GM18502 (cell line): ENCODE results near the gene COL23A1.
A peak's percentile ranks its signal among the peaks of the same experiment; 100 is the strongest.
"Not testable (repeated sequence)": the region's sequence is repeated elsewhere in the genome, so short reads cannot be mapped to it uniquely, and the experiment has no call there.

Experiments used
- ATAC-seq: cut with Tn5 transposase; IDR thresholded peaks from one replicate; pipeline ENCODE4 v1.9.1; 2021; ENCODE audit warnings: mild to moderate bottlenecking; ENCODE audit not compliant: unreplicated experiment, poor library complexity

The COL23A1 gene

DNA sequence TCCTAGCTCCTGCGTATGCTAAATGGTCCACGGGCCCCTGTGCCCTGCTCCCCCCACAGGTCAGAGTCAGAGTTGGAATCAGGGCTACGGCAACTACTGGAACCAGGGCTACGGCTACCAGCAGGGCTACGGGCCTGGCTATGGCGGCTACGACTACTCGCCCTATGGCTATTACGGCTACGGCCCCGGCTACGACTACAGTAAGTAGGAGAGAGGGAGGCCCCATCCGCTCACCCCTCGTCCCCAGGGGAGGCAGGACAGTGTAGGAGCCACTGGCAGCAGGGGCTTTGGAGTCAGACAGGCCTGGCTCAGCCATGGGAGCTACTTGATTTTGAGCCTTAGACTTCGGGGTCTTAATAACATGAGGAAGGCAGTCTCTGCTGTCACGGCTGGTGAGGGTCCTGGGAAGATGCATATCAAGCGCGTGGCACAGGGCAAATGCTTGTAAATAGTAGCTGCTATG is 380.1 kb downstream of the COL23A1 start:
- no peak for ATAC-seq

DNA sequence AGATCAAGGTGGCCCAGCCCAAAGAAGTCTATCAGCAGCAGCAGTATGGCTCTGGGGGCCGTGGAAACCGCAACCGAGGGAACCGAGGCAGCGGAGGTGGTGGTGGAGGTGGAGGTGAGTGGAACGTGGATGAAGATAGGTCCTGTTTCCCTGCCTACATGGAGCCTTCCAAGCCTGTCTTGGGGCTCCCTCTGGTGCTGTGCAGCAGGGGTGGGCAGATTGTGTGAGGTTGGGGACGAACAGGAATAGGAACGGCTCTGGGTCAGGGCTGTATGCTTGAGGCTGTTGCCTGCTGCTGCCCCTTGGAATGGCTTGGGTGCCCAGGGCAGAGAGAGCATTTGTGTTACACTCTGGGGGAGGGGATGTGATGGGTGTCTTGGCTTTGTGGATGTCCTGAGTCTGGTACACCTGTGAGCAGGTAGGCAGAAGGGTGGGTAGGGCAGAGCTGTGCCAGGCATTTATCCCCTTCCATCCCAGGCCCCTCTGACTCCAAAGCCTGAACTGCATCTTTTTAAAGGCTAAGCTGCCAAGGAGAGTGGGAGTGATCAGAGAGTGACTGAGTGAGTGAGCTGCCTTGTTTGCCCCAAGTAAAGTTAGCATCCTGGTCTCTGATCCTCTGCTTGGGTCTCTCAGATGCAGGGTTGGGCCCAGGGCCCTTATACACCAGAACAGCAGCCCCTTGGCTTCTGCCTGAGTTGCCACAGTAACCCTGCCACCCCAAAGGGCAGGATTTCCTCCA is 380.7 kb downstream of the COL23A1 start:
- ATAC-seq = no peak

DNA sequence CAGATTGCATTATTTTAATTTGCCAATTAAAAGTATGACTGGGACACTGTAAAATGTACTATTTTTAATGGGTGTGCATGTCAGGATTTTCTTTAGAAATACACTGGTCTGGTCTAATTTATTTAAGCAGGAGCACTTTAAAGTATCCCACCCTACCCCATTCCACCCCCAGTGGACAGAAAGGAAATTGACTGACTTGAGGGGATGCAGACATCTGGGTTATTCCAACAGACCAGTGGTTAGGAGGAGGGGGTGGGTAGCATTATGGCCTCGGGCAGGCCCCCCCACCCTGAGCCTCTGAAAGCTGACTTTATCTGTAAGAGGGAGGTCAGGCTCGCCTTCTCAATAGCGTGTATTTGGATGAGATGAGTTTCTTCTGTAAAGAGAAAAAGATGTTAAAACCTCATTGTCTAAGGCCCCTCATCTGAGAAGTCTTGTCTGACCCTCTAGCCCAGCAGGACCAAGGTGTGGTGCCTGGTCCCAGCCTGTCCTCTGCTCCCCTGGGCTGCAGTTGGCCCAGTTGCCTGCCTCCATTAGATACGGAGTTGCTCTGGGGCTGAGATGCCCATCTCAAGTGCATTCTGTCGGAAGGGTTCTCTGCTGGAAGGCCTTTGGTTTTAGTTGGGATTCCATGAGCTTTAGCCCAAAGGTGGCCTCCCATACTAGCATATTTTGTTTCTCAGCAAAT is 381.5 kb downstream of the COL23A1 start:
- ATAC-seq = no peak

DNA sequence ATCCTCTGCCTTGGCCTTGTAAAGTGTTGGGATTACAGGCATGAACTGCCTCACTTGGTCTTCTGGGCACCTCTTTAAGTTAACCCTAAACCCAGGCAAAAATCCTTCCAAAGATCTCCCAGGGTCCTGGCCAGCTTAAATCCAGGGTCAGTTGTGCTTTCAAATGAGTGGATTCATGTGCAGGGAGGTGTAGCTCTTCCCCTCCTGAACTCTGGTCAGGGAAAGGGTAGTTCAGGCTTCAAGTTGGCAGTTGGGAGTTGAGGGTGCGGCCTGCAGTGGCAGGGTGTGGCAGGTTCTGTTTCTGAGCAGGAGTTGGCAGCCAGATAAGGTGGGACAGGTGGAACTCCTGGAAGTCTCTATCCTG is 382.3 kb downstream of the COL23A1 start:
- ATAC-seq = no peak

DNA sequence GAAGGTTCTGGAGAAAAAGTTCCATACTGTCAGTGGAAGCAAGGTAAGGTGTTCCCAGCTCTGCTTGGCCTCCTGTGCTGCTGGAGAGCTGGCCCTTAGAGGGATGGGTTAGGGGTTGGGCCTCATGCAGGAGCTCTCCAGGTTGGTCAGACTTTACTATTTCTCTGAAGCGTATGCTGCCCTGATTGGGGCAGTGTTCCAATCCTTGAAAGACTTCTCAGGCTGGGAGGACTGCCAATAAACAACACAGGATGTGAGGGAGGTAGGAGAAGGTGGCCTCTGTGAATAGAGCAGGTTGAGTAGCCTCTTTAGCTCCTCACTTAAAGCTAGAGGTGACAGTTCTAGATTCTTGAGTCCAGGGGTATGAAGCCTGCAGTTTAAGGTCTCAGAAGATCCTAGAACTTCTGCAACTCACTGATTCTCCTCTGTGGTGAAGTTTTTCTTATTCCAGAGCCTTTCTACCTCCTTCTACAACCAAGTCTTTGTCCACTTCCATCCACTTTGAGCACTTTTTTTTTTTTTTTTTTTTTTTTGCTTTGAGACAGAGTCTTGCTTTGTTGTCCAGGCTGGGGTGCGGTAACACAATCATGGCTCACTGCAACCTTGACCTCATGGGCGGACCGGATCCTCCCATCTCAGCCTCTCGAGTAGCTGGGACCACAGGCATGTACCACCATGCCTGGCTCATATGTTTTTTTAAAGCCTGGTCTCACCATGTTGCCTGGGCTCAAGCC is 382.8 kb downstream of the COL23A1 start:
- no peak for ATAC-seq

DNA sequence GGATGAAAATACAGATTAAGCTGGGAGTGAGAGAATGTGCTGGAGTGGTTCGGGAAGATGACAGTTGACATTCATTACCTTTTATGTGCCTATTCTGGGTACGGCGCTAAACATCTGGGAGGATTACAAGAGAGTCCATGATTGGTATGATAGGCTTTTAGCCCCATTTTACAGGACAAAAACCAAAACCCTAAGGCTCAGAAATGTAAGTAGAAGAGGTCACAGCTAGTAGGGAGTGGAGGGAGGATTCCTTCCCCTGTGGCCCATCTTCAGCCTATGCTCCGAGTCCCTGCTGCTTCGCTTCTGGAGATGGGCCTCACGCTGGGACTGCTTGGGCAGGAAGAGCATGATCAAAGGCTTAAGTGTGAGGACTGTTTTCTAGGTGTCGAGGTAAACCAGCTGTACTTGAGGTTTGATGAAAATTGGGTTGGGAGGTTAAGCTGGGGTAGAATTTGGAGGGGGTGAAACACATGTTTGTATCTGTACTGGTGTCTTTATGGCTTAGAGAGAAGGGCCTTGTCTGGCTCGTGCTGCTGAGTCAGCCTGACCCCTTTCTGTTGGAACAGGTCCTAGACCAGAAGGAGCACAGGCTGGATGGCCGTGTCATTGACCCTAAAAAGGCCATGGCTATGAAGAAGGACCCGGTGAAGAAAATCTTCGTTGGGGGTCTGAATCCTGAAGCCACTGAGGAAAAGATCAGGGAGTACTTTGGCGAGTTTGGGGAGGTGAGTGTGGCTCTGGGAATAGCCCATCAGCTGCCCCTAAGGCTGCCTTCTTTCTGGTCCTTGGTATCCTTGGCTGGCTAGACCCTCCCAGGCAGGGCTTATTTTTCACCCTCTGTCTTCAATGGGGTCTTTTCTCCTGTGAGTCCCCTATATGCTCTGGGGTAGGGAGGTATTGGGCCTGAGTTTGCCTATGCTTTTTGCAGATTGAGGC is 383.8 kb downstream of the COL23A1 start:
- ATAC-seq = no peak

DNA sequence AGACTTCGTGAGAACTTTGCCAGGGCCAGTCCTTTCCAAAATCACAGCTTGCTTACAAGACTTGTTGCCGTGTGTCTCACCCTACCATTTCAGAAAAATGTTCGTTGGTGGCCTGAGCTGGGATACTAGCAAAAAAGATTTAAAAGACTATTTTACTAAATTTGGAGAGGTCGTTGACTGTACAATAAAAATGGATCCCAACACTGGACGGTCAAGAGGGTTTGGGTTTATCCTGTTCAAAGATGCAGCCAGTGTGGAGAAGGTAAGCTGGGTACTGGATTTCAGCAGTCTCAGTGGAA is 384.5 kb downstream of the COL23A1 start:
- ATAC-seq = no peak

DNA sequence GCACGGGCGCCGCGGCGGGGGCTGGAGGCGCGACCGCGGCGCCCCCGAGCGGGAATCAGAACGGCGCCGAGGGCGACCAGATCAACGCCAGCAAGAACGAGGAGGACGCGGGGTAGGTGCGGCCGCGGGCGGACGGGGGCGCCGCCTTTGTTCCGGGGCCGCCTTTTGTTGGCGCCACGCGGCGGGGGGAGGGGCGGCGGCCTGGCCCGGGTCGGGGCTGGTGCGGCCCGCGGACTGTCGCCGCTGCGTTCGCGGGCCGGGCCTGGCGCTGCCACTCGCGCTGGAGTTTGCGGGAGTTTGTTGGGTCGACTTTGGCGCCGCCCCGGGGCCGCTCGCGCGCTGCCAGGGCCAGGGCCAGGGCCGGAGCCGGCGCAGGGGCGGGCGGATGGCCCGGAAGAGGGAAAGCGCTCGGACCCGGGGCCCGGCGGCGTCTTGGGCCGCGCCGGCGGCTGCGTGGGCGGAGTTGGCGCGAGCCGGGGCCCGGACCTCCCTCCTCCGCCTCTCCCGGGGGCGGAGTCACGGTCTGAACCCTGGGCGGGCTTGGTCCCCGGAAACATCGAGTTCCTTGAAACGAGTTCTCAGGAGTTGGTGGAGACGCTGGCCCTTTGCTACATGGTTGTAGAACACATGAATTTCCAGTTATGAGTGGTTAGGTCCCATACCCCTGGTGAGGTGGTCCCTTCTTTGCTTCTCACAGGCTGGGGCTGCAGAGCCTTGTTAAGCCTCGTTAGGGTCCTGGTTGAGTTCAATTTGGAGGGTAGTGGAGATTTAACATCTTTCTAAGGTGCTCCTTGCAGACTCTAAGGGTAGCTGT is 385.1 kb downstream of the COL23A1 start:
- peak; percentile 57 for ATAC-seq

DNA sequence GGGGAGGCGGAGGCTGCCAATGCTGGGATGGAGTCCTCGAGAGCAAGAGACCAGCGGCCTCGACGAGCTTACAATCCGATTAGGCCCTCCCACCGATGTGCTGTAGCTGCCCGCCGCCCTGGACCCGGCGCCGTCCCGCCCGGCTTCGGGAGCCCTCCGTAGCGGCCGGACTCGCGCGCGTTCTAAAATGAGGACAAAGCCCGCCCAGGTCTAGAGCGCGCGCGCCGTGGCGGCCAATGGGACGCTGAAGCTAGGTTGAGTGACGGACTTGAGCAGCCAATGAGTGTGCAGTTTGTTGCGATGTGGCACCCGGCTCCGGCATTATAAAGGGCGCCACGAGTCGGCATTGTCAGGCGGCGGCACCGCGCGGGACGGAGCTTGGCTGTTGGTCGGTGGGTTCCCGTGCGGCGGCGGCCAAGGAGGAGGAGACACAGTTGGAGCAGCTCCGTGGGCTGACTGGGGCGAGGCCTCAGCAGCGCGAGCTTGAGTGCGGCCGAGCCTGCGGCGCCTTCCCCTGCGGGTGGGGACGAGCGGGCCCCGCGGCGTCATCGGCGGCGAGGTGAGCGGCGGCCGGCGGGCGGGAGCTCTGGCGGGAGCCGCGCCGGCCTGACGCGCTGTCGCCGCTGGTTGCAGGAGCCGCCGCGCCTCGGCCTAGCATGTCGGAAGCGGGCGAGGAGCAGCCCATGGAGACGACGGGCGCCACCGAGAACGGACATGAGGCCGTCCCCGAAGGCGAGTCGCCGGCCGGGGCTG is 385.8 kb downstream of the COL23A1 start, which contains the start of gene HNRNPAB:
Gene HNRNPAB, plus strand, starts transcription at position 352 of the 753 bp plus-strand sequence. Its CDS starts 305 bp downstream, at position 657.
- peak; percentile 86 for ATAC-seq

DNA sequence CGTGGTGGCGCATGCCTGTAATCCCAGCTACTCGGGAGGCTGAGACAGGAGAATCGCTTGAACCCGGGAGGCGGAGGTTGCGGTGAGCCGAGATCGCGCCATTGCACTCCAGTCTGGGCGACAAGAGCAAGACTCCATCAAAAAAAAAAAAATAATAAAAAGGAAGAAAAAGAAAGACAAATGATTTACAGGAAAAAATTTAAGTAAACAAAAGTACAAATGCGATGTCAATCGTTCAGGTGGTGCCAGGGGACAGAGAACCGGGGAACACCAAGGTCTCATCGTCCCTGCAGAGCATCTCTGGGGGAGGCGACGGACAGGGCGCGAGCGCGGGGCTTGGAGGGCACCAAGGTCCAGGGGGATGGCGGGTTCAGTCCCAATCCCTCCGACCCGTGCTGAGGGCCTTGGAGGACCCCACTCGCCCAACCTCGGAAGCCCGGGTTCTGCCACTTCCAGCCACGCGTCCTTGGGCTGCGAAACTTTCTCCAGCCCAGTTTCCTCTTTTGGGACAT is 386.5 kb downstream of the COL23A1 start:
- peak; percentile 13 for ATAC-seq

DNA sequence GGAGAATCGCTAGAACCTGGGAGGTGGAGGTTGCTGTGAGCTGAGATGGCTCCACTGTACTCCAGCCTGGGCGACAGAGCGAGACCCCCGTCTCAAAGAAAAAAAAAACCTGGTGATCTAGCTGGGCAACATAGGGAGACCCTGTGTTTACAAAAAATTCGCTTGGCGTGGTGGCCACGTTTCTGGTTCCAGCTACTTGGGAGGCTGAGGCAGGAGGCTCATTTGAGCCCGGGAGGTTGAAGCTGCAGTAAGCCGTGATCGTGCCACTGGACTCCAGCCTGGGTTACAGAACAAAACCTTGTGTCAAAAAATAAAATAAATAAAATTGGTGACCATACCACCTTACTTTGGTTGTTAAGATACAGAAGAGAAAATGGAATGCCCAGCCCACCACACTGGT is 387.7 kb downstream of the COL23A1 start:
- no peak for ATAC-seq

DNA sequence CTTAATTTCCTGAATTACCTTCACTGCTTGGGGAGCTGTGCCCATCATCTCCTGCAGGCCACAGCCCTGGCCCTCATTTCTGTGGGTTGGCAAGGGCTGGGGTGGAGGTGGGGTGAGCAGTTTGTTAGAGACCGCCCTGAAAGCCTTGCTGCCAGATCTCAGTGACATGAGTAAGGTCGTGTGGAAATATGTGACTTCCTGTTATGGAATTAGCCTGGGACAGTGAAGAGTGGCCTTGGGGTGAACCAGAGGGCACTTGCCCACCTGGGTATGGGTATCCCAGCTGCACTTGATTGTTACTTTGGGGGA is 388.3 kb downstream of the COL23A1 start:
- no peak for ATAC-seq

DNA sequence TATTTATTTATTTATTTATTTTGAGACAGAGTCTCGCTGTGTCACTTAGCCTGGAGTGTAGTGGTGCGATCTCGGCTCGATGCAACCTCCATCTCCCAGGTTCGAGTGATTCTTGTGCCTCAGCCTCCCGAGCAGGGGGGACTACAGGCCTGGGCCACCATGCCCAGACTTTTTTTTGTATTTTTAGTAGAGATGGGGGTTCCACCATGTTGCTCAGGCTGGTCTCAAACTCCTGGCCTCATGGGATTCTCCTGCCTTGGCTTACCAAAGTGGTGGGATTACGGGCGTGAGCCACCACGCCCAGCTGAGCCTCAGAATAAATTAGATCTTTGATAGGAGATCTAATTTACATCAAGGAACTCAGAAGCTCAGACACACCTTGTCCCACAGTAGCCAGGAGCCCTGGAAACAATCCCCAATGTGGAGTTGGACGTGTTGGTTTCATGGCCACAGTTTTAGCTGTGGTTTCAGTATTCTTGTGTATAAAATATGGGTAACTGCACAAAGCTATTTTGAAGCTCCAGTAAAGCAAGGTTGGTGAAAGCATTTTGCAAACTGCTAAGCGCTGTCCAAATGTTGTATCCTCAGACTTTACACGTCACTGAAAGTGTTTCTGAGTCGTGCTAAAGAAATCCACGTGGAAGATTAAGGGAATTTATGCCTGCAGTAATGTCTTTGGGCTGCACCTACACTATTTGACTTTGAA is 388.8 kb downstream of the COL23A1 start:
- no peak for ATAC-seq

DNA sequence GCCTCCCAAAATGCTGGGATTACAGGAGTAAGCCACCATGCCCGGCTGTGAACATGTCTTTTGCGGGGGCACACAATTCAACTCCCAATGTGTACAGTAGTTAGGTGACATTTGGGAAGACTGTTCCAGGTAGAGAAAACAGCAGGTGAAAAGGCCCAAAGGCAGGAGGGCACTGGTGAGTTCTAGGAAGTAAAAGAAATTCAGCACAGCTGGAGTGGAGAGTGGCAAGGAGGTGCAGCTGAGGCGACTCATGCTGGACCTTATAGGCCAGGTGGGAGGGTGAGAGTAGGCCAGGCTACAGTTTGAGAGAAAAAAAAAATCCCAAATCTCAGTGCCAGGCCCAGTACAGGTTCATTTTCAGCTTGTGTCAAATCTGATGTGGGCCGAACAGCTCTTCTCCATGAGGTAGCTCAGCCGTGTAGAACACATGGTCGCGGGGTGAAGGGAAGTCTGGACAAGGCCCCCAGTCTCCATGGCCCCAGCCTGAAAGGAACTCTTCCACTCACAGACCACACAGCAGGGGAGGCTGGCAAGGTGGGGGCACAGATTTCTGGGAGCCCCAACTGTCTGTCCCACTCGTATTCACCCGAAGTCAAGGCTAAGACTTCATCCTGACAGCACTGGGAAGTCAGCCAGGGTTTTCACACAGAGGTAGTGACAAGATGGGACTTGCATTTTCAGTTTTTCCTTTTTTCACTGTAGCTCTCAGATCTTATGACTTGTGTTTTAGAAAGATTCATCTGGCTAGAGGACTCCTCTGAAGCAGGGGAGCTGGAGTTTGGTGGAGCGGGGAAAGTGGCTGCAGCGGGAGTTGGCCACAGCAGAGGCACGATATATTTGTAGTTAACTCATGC is 390.4 kb downstream of the COL23A1 start:
- ATAC-seq = no peak

DNA sequence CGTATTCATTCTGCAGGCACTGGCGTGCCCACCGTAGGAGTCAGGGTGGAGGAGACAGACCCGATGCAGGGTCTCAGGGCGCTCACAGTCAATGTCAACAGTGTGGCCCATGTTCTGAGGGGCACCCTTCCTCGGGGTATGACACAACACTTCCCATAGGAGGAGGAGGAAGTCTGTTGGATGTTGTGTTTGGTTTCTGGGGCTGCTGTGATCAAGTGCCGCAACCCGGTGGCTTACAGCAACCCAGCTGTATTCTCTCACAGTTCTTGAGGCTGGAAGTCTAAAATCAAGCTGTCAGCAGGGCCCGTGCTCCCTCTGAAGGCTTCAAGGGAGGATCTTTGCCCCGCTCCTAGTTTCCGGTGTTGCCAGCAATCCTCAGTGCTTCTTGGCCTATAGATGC is 391.5 kb downstream of the COL23A1 start:
- no peak for ATAC-seq

DNA sequence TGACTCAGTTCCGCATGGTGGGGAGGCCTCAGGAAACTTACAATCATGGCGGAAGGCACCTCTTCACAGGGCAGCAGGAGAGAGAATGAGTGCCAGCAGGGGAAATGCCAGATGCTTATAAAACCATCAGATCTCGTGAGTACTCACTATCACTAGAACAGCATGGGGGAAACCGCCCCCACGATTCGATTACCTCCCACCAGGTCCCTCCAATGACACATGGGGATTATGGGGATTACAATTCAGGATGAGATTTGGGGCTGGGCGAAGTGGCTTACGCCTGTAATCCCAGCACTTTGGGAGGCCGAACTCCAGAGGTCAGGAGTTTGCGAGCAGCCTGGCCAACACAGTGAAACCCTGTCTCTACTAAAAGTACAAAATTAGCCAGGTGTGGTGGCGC is 392.0 kb downstream of the COL23A1 start:
- ATAC-seq = not testable (repeated sequence)

DNA sequence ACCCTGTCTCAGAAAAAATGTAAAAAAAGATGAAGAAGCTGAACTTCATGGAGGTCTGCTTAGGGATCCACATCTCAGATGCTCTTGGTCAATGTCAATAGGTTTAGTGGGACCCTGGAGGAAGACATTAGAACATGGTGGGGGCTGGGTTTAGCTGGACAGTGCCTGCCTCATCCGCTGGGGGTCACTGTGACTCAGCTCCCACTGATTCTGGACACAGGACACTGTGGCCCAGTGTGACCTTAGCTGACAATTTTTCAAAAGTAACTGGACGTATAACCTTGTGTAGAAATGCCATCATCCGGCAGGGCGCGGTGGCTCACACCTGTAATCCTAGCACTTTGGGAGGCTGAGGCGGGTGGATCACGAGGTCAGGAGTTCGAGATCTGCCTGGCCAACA is 393.2 kb downstream of the COL23A1 start:
- no peak for ATAC-seq
